ENCODE data around the gene CDCA3. TPM values are rescaled to one million over a fixed set of nuclear protein-coding genes. Genes with fewer than 3 reads are reported as not detected.

The CDCA3 gene
- total RNA-seq, 4 donors from 2014 or later, result 5.9 to 20.0 (median 12.8) TPM

- WGBS, 2 donors, result 100% methylated on average over 1 of the region's 5 CpGs
- H3K36me3 ChIP-seq, result no peaks in the 10 kb centered on the region
- H3K9me3 ChIP-seq, result no peaks in the 10 kb centered on the region
- H3K4me3 ChIP-seq, result no peak overlapping the region
- peaks cover 7 to 21% (median 7%) of the 10 kb centered on the region in 3 donors for H3K4me1 ChIP-seq
- DNase-seq, result no peak
- no peak overlapping the region for H3K27ac ChIP-seq
- intact Hi-C loops (cut with DNase I), result no loop called here
- TF ChIP-seq, protein P1, sequence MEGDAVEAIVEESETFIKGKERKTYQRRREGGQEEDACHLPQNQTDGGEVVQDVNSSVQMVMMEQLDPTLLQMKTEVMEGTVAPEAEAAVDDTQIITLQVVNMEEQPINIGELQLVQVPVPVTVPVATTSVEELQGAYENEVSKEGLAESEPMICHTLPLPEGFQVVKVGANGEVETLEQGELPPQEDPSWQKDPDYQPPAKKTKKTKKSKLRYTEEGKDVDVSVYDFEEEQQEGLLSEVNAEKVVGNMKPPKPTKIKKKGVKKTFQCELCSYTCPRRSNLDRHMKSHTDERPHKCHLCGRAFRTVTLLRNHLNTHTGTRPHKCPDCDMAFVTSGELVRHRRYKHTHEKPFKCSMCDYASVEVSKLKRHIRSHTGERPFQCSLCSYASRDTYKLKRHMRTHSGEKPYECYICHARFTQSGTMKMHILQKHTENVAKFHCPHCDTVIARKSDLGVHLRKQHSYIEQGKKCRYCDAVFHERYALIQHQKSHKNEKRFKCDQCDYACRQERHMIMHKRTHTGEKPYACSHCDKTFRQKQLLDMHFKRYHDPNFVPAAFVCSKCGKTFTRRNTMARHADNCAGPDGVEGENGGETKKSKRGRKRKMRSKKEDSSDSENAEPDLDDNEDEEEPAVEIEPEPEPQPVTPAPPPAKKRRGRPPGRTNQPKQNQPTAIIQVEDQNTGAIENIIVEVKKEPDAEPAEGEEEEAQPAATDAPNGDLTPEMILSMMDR (IDR thresholded peaks at IDR 0.05), result no peak
- TF ChIP-seq POLR2A (IDR thresholded peaks at IDR 0.05), result no peak
- H3K27me3 ChIP-seq, result peaks cover 0 to 51% (median 3%) of the 10 kb centered on the region in 4 donors
These were observed 32.4 kb downstream of the CDCA3 start for GRCh38 chr12:6818645-6819044.

GRCh38 chr12:6818222-6818621 is 32.9 kb downstream of the CDCA3 start:
- Histone ChIP-seq H3K4me3 (no peak overlapping the region), H3K4me1 (peaks cover 7 to 21% (median 7%) of the 10 kb centered on the region in 3 donors), H3K9me3 (no peaks in the 10 kb centered on the region), H3K36me3 (no peaks in the 10 kb centered on the region), H3K27me3 (peaks cover 0 to 47% (median under 1%) of the 10 kb centered on the region in 4 donors), H3K27ac (no peak overlapping the region)
- no peak for DNase-seq
- intact Hi-C loops (cut with DNase I), result no loop called here
- 75 to 88% methylated on average over 6 to 7 of the region's 10 CpGs for WGBS, 2 donors
- TF ChIP-seq POLR2A (IDR thresholded peaks at IDR 0.05), result no peak
- TF ChIP-seq, protein P1 (IDR thresholded peaks at IDR 0.05), result no peak

DNA sequence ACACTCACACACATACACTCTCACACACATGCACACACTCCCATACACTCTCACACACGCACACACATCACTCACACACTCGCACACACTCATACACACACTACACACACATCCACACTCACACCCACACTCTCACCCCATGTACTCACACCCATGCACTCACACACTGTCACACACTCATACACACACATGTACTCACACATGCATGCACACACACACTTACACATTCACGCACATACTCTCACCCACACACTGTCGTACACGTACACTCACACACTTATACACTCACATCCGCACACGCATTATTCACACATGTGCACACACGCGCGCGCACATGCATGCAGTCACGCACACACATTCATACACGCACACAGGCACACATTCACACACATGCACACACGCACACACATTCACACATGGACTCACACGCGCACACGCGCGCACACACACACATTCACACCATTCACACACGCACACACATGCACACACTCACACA is 33.4 kb downstream of the CDCA3 start:
- Histone ChIP-seq H3K4me3 (no peak overlapping the region), H3K27ac (no peak overlapping the region), H3K9me3 (no peaks in the 10 kb centered on the region), H3K4me1 (peaks cover 7 to 20% (median 7%) of the 10 kb centered on the region in 3 donors), H3K36me3 (no peaks in the 10 kb centered on the region), H3K27me3 (peaks cover 0 to 42% (median 0%) of the 10 kb centered on the region in 4 donors)
- no peak for DNase-seq
- intact Hi-C loops (cut with DNase I), result no loop called here
- 81 to 91% methylated on average over 20 of the region's 20 CpGs for WGBS, 2 donors
- TF ChIP-seq, protein P1 (IDR thresholded peaks at IDR 0.05), result no peak
- no peak for TF ChIP-seq POLR2A (IDR thresholded peaks at IDR 0.05)

GRCh38 chr12:6817098-6817497 is 34.0 kb downstream of the CDCA3 start:
- no peak overlapping the region for H3K4me3 ChIP-seq
- H3K27ac ChIP-seq, result no peak overlapping the region
- 83 to 89% methylated on average over 3 to 7 of the region's 8 CpGs for WGBS, 2 donors
- H3K27me3 ChIP-seq, result peaks cover 0 to 36% (median 0%) of the 10 kb centered on the region in 4 donors
- DNase-seq, result no peak
- peaks cover 4 to 14% (median 7%) of the 10 kb centered on the region in 3 donors for H3K4me1 ChIP-seq
- H3K36me3 ChIP-seq, result no peaks in the 10 kb centered on the region
- intact Hi-C loops (cut with DNase I), result no loop called here
- no peaks in the 10 kb centered on the region for H3K9me3 ChIP-seq
- TF ChIP-seq, protein P1 (IDR thresholded peaks at IDR 0.05), result no peak
- no peak for TF ChIP-seq POLR2A (IDR thresholded peaks at IDR 0.05)

DNA sequence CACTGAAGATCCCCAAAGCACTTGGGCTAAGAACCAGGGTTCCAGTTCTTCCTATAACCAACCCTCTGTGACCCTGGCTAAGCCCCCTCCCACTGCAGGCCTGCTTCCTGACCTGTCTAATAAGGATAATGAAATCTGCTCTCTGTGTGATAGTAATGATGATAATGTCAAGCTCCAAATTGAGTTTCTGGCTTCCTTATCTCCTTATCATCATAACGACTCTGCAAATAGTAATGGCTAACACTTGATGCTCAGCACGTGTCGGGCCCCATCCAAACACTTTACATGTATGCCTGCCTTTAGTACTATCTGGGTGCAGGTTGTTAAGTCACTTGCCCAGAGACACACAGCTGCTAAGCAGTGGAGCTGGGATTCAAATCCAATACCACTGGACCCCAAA is 34.5 kb downstream of the CDCA3 start:
- intact Hi-C loops (cut with DNase I), result no loop called here
- no peak for TF ChIP-seq POLR2A (IDR thresholded peaks at IDR 0.05)
- TF ChIP-seq, protein P1 (IDR thresholded peaks at IDR 0.05), result no peak
- Histone ChIP-seq H3K9me3 (no peaks in the 10 kb centered on the region), H3K4me1 (peaks cover 0 to 9% (median 3%) of the 10 kb centered on the region in 3 donors), H3K4me3 (no peak overlapping the region), H3K27me3 (peaks cover 0 to 31% (median 0%) of the 10 kb centered on the region in 4 donors), H3K27ac (no peak overlapping the region), H3K36me3 (no peaks in the 10 kb centered on the region)
- DNase-seq, result no peak
- 46 to 71% methylated on average over 3 of the region's 3 CpGs for WGBS, 2 donors

All from esophagus squamous epithelium (tissue), 5 donors.